Omental fat pad (tissue), 4 donors: Measurements from ENCODE around the gene A2M. TPM values are rescaled to one million over a fixed set of nuclear protein-coding genes. Genes with fewer than 3 reads are reported as not detected.

Experiments
- ATAC-seq: fragments of 150-250 bp; one replicate; pipeline ENCODE4 v1.9.1; 2016; ENCODE audit warnings: mild to moderate bottlenecking, moderate library complexity; ENCODE audit not compliant: low FRiP score
- DNase-seq: peaks from one replicate; pipeline ENCODE4 v3.0.0-alpha.2; 2019; ENCODE audit warnings: low spot score
- CTCF ChIP-seq, 3 donors: fragments of 450-650 bp; IDR thresholded peaks; one replicate each; pipeline ENCODE4 v1.5.1; 2016 to 2017; ENCODE audit warnings: antibody characterized with exemption in 3 of 3, mild to moderate bottlenecking in 3 of 3, moderate library complexity in 2 of 3
- total RNA-seq, 4 donors: library from RNA; depleted of rRNA; stranded (reverse); fragments of >200 nt; gene quantifications; one replicate each; pipeline ENCODE4 v1.1.0, GENCODE V29; 2016

Gene A2M
- total RNA-seq, 4 donors from 2014 or later: 178 to 694 (median 529) TPM

GRCh38 chr12:9120487-9121184, 4.9 kb upstream of the A2M start:
- ATAC-seq (no peak), DNase-seq (no peak)
- TF ChIP-seq CTCF (IDR thresholded peaks at IDR 0.05): no peak

DNA sequence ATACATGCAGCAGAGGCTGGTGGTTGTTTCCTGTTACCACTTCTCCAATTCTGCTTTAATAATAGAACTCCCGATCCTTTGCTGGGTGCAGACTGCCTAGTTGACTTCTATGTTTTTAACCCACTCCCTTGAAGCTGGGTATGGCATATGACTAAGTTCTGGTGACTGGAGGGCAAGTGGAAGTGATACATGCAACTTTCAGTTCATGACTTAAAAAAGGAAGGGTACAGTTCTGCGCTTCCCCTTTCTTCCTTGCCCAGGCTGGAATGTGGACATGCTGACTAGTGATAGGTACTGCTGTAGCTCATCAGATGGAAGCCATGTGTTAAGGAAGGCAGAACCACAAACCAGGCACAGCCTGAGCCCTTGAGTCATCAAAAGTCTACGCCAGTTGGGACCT, 2.4 kb upstream of the A2M start:
- DNase-seq: no peak
- no peak for ATAC-seq
- no peak for TF ChIP-seq CTCF (IDR thresholded peaks at IDR 0.05)

GRCh38 chr12:9114946-9115345, 773 bp downstream of the A2M start:
- ATAC-seq (no peak), DNase-seq (no peak)
- no peak for TF ChIP-seq CTCF (IDR thresholded peaks at IDR 0.05)

DNA sequence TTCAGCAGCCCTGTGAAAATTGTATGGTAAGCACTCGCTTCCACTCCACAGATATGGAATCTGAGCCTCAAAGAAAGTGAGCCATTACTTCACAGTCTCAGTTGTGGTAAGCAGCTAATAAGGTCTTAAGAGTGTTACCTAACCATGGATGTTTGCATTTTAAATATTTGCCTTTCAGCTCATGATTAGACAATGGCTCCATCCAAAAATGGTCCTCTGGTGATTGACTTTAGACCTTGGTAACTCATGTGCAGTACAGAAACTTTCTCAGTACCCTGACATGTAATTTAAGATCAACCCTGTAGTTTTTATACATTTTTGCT, 1.8 kb downstream of the A2M start:
- ATAC-seq (no peak), DNase-seq (no peak)
- no peak for TF ChIP-seq CTCF (IDR thresholded peaks at IDR 0.05)

- no peak for TF ChIP-seq CTCF (IDR thresholded peaks at IDR 0.05)
- no peak for ATAC-seq
Measured at GRCh38 chr12:9113296-9113986, 2.3 kb downstream of the A2M start.

DNA sequence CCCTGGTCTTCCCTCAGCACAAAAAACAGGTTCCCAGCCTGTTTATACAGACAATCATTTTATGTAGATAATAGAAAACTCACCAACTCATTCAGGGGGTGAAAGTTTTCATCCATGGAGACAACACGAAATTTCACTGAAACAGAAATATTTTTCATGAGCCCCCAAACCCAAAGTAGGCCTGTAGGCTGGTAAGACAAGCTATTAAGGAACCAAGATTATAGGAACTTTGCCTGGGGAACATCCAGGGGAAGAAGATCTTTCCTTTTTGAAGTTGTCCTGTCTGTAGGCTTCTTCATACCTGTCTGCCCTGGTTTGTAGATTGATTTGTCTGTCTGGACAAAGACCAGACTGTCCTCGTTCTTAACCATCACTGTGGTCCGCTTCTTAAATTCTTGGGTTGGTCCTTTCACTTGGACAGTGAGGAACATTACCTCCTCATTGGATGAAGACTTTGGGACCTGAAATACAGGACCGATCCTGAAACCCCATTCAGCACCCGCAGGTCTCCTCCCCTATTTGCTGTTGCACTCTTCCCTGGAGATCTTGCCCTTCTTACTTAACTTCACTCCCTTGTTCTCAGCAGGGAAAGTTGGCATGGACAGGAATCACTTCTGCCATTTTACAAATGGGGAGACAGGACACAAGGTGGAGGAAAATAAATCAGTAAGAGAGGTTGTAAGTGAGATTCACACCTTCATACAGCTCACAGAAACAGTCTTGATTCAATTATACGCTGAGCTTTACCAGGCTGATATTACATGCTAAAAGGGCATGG, 3.5 kb downstream of the A2M start:
- no peak for TF ChIP-seq CTCF (IDR thresholded peaks at IDR 0.05)
- ATAC-seq (no peak), DNase-seq (no peak)

More at GRCh38 chr12:9113296-9113986, 2.3 kb downstream of the A2M start:
- DNase-seq: no peak
